ACC112 (cell line): ENCODE results near the gene MYO3B.

Source experiments
- H2AFZ ChIP-seq: fragments of 200-600 bp; sonication (generic); one replicate; pipeline ENCODE4 v1.6.0; 2017; ENCODE audit warnings: antibody characterized with exemption, low read length; ENCODE audit not compliant: unreplicated experiment
- H3K27ac ChIP-seq: fragments of 200-600 bp; sonication (generic); 2 replicates; pipeline ENCODE4 v1.5.1; 2014; ENCODE audit warnings: low read depth, mild to moderate bottlenecking, antibody characterized with exemption, low read length, moderate library complexity
- H3K27me3 ChIP-seq: fragments of 200-600 bp; sonication (generic); 2 replicates; pipeline ENCODE4 v1.6.1; 2014; ENCODE audit warnings: mild to moderate bottlenecking, antibody characterized with exemption, low read length, moderate library complexity, mixed read lengths; ENCODE audit not compliant: insufficient read depth
- H3K36me3 ChIP-seq: fragments of 200-600 bp; sonication (generic); 2 replicates; pipeline ENCODE4 v1.6.1; 2016; ENCODE audit warnings: mild to moderate bottlenecking, antibody characterized with exemption, low read length, moderate library complexity, mixed read lengths; ENCODE audit not compliant: insufficient read depth
- H3K4me1 ChIP-seq: fragments of 200-600 bp; sonication (generic); one replicate; pipeline ENCODE4 v1.6.1; 2016; ENCODE audit warnings: low read length, mixed read lengths; ENCODE audit not compliant: insufficient read depth, unreplicated experiment, control insufficient read depth
- H3K4me3 ChIP-seq: fragments of 200-600 bp; sonication (generic); 2 replicates; pipeline ENCODE4 v1.5.1; 2014; ENCODE audit warnings: mild to moderate bottlenecking, low read depth, low read length
- H3K79me2 ChIP-seq: fragments of 200-600 bp; sonication (generic); one replicate; pipeline ENCODE4 v1.6.0; 2016; ENCODE audit warnings: low read length; ENCODE audit not compliant: control insufficient read depth, unreplicated experiment, insufficient read depth

The MYO3B gene

GRCh38 chr2:170454471-170455372 is 276.8 kb downstream of the MYO3B start:
- Histone ChIP-seq H3K79me2 (no peaks in the 10 kb centered on the region), H3K36me3 (no peaks in the 10 kb centered on the region), H3K27ac (no peak overlapping the region), H2AFZ (no peak overlapping the region), H3K27me3 (peaks cover 13% of the 10 kb centered on the region; the same call in 1 of the 2 replicates), H3K4me3 (no peak overlapping the region), H3K4me1 (no peaks in the 10 kb centered on the region)

DNA sequence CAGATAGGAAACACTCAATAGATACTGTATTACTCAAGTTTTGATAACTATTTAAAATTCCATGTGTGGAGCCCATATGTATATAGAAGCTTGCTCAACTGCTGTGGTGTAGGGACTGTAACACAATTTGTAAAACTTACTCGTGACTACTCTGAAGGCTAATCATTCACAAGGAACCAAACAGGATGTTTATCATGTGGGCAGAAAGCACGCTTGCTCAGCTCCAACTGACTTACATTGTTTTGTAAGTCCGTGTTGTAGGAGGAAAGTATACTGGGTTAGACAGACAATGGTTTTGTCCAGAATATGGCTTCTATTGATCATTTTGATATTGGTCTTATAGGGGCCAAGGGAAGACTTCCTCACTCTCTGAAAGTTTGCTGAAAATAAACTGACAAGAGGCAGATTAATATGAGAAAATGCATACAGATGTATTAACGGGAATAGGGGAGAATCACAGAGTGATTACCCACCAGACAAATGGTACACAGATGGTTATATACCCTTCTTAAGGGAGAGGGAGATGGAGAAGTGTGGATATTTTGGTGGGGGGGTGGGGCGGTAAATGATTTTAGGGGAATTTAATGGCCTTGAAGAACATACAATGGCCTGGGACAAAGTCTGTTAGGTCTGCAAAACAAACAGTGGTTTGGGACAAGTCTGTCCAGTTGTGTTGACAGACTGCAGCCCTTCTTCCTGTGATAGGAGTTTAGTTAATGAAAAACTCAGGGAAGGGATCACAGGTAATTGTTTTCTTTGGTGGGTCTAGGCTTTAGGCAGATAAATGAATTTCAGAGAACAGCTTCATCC is 277.9 kb downstream of the MYO3B start:
- H3K4me3 ChIP-seq, result no peak overlapping the region
- H3K4me1 ChIP-seq, result no peaks in the 10 kb centered on the region
- H3K79me2 ChIP-seq, result no peaks in the 10 kb centered on the region
- no peaks in the 10 kb centered on the region for H3K36me3 ChIP-seq
- H2AFZ ChIP-seq, result no peak overlapping the region
- H3K27me3 ChIP-seq, result peaks cover 13% of the 10 kb centered on the region; the same call in 1 of the 2 replicates
- no peak overlapping the region for H3K27ac ChIP-seq

DNA sequence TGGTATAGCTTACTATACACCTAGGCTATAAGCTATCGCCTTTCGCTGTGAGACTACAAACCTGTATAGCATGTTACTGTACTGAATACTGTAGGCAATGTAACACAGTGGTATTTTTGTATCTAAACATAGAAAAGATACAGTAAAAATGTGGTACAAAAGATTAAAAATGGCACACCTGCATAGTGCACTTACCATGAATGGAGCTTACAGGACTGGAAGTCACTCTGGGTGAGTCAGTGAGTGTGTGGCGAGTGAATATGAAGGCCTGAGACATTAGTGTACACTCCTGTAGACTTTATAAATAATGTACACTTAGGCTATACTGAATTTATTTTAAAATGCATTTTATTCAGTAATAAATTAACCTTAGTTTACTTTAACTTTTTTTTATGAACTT is 279.0 kb downstream of the MYO3B start:
- H2AFZ ChIP-seq, result no peak overlapping the region
- H3K36me3 ChIP-seq, result no peaks in the 10 kb centered on the region
- no peak overlapping the region for H3K4me3 ChIP-seq
- no peak overlapping the region for H3K27ac ChIP-seq
- no peaks in the 10 kb centered on the region for H3K79me2 ChIP-seq
- H3K27me3 ChIP-seq, result peaks cover 13% of the 10 kb centered on the region; the same call in 1 of the 2 replicates
- H3K4me1 ChIP-seq, result no peaks in the 10 kb centered on the region

DNA sequence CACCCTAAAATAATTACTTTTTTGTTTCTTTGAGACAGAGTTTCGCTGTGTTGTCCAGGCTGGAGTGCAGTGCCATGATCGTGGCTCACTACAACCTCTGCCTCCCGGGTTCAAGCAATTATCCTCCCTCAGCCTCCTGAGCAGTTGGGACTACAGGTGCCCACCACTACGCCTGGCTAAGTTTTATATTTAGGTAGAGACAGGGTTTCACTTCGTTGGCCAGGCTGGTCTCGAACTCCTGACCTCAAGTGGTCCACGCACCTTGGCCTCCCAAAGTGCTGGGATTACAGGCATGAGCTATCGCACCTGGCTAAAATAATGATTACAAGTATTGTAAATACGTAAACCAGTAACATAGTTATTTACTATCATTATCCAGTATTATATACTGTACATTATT is 279.8 kb downstream of the MYO3B start:
- H3K4me3 ChIP-seq, result no peak overlapping the region
- H3K4me1 ChIP-seq, result no peaks in the 10 kb centered on the region
- H3K27ac ChIP-seq, result no peak overlapping the region
- H3K36me3 ChIP-seq, result no peaks in the 10 kb centered on the region
- no peak overlapping the region for H2AFZ ChIP-seq
- peaks cover 13% of the 10 kb centered on the region; the same call in 1 of the 2 replicates for H3K27me3 ChIP-seq
- no peaks in the 10 kb centered on the region for H3K79me2 ChIP-seq

GRCh38 chr2:170461889-170462288 is 283.9 kb downstream of the MYO3B start:
- H3K36me3 ChIP-seq, result no peaks in the 10 kb centered on the region
- no peak overlapping the region for H3K4me3 ChIP-seq
- no peak overlapping the region for H2AFZ ChIP-seq
- no peaks in the 10 kb centered on the region for H3K79me2 ChIP-seq
- H3K27ac ChIP-seq, result no peak overlapping the region
- H3K27me3 ChIP-seq, result no peaks in the 10 kb centered on the region
- no peaks in the 10 kb centered on the region for H3K4me1 ChIP-seq

DNA sequence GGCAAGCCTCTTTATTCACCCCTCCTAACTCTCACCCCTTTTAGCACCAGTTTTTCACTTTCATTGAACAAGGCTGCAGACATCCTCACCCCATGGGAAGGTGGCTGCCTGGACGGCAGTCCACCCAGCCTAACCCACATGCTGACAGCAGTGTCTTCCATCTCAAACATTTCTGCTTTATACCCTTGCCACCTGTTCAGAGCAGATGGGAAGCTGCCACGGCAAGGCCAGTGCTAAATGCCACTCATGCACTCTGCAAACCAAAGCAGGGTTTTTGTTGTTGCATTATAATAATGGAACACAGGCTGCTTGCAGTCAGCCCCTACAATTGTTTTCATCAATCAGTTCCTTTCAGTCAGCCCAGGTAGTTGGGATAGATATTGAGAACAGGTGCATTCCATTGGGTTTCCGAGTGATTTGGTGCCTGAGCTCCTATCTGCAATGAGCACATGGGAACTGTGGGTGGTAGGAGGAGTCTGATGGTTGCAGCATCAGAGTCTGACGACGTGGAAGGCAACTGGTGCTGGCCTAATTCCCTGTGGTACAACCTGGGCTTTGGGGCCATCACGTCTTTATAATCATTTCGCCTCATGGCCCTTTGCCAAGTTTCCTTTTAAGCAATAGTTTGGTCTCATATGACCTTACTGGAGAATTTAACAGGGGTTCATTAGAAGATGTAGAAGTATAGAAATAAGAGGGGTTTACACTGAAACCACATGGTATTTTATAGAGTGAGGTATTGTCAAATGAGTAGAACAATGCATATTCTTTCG is 284.7 kb downstream of the MYO3B start:
- H3K27me3 ChIP-seq, result no peaks in the 10 kb centered on the region
- H3K4me1 ChIP-seq, result no peaks in the 10 kb centered on the region
- H3K36me3 ChIP-seq, result no peaks in the 10 kb centered on the region
- no peak overlapping the region for H2AFZ ChIP-seq
- no peak overlapping the region for H3K4me3 ChIP-seq
- no peaks in the 10 kb centered on the region for H3K79me2 ChIP-seq
- H3K27ac ChIP-seq, result no peak overlapping the region

GRCh38 chr2:170463206-170463537 is 285.2 kb downstream of the MYO3B start:
- no peak overlapping the region for H3K4me3 ChIP-seq
- no peaks in the 10 kb centered on the region for H3K36me3 ChIP-seq
- no peaks in the 10 kb centered on the region for H3K79me2 ChIP-seq
- peaks cover 4% of the 10 kb centered on the region for H3K4me1 ChIP-seq
- no peak overlapping the region for H2AFZ ChIP-seq
- H3K27me3 ChIP-seq, result no peaks in the 10 kb centered on the region
- no peak overlapping the region for H3K27ac ChIP-seq

GRCh38 chr2:170464268-170464667 is 286.3 kb downstream of the MYO3B start:
- peaks cover 5% of the 10 kb centered on the region for H3K4me1 ChIP-seq
- no peak overlapping the region for H3K4me3 ChIP-seq
- H3K79me2 ChIP-seq, result no peaks in the 10 kb centered on the region
- H3K27ac ChIP-seq, result no peak overlapping the region
- H3K27me3 ChIP-seq, result no peaks in the 10 kb centered on the region
- no peaks in the 10 kb centered on the region for H3K36me3 ChIP-seq
- no peak overlapping the region for H2AFZ ChIP-seq

GRCh38 chr2:170465241-170465640 is 287.3 kb downstream of the MYO3B start:
- H3K27ac ChIP-seq, result peak overlapping the region; percentile 38
- H2AFZ ChIP-seq, result no peak overlapping the region
- H3K36me3 ChIP-seq, result no peaks in the 10 kb centered on the region

DNA sequence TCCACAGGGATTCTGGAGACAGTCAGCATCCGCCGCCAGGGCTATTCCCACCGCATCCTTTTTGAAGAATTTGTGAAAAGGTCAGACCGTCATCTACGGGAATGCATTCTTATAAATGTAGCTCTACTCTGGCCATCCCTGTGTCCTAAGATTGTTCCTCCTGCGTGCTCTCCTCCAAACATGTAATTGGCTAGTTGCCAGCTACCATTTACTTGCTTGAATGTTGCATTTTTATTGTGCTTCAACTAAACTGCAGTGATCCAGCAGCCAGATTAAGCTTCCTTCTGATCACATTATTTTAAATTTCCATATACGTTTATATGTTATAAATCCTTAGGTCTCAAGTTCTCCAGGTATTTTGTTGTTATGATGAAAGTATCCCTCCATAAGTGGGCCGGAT is 288.7 kb downstream of the MYO3B start:
- peaks cover 5% of the 10 kb centered on the region for H3K4me1 ChIP-seq
- H3K36me3 ChIP-seq, result no peaks in the 10 kb centered on the region
- H2AFZ ChIP-seq, result no peak overlapping the region
- H3K27me3 ChIP-seq, result no peaks in the 10 kb centered on the region
- no peaks in the 10 kb centered on the region for H3K79me2 ChIP-seq
- H3K4me3 ChIP-seq, result no peak overlapping the region
- no peak overlapping the region for H3K27ac ChIP-seq

More at GRCh38 chr2:170465241-170465640, 287.3 kb downstream of the MYO3B start:
- Histone ChIP-seq H3K4me1 (peaks cover 5% of the 10 kb centered on the region), H3K79me2 (no peaks in the 10 kb centered on the region), H3K27me3 (no peaks in the 10 kb centered on the region), H3K4me3 (no peak overlapping the region)
